ENCODE results near the gene CYP46A1.
A peak's percentile ranks its signal among the peaks of the same experiment; 100 is the strongest.

The CYP46A1 gene

DNA sequence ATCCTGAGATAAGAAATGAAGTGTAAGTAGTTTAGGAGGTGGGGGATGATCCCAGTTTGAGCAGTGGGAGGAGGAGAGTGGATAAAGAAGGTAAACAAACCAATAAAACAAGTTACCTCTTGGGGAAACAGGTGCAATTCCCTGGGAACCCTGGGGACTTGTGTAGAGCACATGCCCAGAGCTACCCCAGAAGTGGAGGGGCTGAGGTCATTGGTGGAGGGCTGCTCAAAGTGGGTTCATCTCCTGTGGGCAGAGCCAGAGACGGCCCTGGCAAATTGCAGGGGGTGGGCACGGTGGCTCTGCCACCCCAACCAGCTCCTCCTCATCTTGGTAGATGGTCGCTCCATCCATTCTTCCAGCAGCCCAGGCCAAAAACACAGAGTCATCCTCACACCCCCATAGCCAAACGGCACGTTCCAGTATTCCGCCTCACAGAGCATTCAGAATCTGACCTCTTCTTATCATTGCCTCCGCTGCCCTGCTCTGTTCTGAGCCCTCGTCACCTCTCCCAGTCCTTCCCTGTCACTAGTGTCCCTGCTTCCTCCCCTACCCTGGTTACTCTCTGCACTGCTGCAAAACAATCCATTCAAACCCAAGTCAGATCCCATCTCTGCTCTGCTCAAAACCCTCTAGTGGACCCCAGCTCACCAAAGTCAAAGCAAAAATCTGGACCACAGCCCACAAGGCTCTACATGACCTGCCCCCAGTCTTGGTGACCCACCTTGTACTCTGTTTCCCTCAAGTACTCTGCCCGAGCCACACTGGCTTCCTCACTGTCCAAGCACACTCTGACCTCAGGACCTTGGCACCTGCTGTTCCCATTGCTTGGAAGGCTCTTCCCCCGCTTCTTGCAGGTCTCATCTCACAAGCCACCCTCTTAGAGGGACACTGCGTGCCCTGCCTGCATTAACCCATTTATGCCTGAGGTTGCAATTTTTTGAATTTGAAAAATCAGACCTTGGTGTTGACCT lies 5.5 kb downstream of the CYP46A1 start:
- peak; percentile 45 for DNase-seq

- DNase-seq, result peak; percentile 9
These were observed 6.5 kb downstream of the CYP46A1 start for GRCh38 chr14:99690636-99691035.

DNA sequence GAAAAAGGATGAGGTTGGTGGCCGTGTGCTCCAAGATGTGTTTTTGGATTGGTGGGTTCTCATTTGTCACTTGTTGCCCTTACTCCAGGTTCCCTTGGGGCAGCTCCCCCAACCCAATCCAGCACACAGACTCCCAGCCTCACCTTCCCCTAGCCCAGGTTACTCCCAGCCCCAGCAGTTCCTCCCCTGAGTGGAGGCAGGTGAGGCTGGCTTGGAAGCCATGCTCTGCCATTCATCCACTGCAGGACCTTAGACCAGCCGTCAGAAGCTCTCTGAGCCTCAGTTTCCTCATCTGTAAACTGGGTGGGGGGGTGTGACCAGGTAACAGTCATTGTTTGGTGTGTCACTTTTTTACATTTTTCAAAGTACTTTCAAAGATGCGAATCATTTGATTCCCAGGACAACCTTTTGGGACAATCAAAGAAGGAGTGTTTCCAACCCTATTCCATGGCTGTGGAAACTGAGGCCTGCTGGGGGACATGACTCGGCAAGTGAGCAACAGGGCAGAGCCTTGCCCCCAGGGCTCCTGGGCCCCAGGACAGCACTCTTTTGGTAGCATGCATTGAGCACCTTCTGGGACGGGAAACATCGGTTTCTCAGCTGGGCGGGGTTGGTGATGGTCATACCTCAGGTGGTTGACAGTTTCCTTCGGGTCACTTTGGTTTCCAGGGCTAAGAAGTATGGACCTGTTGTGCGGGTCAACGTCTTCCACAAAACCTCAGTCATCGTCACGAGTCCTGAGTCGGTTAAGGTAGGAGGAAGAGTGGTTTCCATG lies 7.2 kb downstream of the CYP46A1 start:
- DNase-seq, result peak; percentile 37

DNA sequence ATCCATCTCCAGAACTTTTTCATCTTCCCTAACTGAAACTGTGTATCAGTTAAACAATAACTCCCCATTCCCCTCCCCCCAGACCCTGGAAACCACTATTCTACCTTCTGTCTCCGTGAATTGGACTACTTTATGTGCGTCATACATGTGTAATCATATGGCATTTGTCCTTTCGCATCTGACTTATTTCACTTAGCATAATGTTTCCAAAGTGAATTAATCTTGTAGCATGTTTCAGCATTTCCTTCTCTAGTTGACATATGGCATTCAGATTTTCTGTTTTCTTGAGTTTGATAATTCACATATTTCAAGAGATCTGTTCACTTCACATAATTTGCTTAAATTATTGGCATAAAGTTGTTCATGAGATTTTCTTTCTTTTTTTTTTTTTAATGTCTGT lies 9.8 kb downstream of the CYP46A1 start:
- DNase-seq, result no peak

- peak; percentile 19 for DNase-seq
These were observed 12.8 kb downstream of the CYP46A1 start for GRCh38 chr14:99696929-99697328.

DNA sequence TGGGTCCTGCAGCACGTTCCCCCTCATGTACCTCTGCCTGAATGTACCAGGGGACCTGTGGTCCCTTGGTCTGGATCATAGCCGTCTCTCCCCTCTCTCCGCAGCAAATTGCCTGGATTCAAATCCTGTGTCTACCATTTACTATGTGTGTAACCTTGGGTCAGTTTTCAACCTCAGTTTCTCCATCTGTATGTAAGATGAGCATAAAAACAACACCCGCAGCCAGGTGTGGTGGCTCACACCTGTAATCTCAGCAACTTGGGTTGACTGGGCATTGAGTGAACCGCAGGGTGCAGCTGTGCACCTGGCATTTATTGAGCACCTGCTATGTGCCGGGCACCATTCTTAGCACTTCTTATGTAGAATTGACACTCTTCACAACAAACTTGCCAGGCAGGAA lies 14.1 kb downstream of the CYP46A1 start:
- DNase-seq, result peak; percentile 38

DNA sequence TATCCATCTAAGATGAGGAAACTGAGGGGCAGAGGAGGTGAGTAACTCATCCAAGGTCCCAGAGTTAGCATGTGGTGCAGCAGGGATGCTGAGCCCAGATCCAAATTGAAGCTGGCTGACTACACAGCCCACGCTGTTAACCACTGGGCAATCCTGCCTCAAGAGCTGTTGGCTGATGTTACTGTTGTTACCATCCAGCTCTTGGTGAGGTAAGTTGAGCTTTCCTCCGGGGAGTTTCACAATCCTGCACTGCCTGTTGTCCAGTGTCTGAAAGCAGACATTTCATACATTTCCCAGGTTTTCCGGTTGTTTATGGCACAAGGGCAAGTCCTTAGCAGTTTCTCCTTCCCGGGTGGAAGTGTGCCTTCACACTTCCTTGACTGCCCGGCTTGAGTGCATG lies 14.5 kb downstream of the CYP46A1 start:
- peak; percentile 26 for DNase-seq

- DNase-seq, result no peak
These were observed 15.1 kb downstream of the CYP46A1 start for GRCh38 chr14:99699085-99699760.

DNA sequence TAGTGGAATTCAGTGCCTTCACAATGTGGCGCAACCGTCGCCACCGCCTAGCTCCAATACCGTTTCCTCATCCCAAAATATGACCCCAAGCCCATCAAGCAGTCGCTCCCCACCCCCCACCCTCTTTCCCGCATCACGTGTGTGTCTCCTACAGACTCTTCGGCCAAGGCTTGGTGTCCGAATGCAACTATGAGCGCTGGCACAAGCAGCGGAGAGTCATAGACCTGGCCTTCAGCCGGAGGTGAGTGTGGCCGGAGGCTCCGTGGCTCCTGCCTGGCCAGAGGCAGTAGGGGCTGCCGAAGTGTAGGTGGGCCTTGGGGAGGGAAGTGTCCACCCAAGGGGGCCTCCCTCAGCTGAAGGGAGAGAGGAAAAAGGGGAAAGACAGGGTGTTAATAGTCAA lies 15.8 kb downstream of the CYP46A1 start:
- peak; percentile 35 for DNase-seq

GRCh38 chr14:99700379-99700778 lies 16.3 kb downstream of the CYP46A1 start:
- no peak for DNase-seq

DNA sequence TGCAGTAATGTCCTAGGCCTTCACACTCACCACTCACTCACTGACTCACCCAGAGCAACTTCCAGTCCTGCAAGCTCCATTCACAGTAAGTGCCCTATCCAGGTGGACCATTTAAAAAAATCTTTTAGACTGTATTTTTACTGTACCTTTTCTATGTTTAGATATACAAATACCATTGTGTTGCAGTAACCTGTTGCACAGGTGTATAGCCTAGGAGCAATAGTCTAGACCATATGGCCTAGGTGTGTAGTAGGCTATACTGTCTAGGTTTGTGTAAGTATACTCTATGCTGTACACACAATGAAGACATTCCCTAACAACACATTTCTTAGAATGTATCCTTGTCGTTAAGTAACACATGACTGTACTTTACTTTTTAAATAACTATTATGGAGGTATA lies 17.2 kb downstream of the CYP46A1 start:
- DNase-seq, result no peak

DNA sequence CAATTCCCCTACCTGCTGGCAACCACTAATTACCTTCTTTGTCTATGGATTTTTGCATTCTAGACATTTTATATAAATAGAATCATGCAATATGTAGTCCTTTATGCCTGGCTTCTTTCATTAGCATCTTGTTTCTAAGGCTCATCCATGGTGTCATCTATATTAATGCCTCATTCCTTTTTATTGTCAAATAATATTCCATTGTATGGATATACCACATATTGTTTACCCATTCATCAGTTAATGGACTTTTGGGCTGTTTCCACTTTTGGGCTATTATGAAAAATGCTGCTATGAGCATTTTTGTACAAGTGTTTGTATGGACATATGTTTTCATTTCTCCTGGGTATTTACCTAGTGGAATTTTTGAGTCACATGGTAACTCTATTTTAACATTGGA lies 18.0 kb downstream of the CYP46A1 start:
- DNase-seq, result no peak

DNA sequence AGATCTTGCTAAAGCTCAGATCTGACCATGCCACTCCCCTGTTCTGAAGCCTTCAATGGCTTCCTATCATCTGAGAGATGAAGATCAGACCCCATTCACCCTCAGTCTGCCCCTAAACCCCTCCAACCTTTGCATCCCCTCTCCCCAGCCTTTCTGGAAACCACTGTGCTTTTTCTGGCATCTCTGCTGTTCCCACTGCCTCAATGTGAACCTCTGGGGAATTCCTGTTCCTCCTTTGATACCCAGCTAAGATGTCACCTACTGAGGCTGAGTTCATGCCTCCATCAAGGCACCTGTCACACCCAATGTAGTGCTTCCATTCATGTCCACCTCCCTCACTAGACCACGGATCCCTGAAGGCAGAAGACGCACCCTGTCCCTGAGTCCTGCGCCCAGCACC lies 19.3 kb downstream of the CYP46A1 start:
- peak; percentile 4 for DNase-seq

DNA sequence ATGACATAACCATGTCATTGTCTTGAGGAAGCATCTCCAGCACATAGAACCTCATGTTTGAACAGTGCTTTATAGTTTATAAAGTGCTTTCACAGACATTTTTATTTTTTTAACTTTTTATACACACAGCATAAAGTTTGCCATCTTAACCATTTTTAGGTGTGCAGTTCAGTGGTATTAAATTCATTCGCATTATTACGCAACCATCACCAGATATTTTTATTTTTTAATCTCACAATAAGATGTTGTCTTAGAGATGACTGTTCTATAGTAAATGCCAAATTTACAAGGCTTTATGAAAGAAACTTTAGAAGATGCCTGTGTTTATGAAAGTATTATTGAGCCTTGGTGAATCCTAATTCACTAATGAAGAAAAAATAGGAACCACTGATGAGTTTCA lies 19.9 kb downstream of the CYP46A1 start:
- no peak for DNase-seq

DNA sequence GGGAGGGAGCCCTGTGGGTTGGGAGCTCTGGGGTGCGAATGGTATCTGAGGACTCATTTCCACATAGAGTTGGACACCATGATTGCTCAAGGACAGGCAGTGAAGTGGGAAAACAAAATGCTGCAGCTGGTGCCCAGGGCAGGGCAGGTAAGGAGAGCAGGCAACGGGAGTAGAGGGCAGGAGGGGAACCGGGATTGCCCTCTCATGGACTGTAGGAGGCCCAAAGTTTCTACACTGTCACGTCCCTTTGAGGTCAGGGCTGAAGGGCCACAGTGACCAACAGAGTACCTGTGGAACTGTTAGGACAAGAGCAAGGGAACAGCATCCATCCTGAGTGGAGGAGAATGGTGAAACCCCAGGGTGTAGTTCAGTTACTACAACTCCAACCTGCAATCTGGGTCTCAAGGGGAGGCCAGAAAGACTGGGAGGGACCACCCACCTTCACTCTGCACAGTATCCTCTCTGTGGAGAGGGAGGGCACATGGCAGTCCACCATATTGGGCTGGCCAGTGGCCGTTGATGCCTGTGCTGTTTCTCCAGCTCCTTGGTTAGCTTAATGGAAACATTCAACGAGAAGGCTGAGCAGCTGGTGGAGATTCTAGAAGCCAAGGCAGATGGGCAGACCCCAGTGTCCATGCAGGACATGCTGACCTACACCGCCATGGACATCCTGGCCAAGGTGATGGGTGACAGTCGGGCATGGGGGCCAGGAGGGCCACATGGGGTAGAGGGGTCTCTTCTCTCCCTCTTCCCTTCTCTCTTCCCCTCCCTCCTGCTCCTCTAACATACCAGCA lies 22.2 kb downstream of the CYP46A1 start:
- no peak for DNase-seq

DNA sequence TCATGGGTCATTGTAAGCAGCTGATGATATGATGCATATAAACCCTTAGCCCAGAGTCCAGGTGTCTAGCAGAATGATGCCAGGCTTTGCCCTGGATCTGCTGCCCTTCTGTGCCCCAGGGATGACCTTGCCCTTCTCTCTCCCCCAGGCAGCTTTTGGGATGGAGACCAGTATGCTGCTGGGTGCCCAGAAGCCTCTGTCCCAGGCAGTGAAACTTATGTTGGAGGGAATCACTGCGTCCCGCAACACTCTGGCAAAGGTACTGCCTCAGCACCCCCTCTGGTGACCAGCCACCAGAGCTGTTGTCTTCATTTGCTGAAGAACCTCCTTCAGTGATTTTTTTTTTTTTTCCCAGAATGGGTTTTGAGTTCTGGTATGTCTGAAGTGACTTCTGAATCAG lies 23.3 kb downstream of the CYP46A1 start:
- no peak for DNase-seq

DNA sequence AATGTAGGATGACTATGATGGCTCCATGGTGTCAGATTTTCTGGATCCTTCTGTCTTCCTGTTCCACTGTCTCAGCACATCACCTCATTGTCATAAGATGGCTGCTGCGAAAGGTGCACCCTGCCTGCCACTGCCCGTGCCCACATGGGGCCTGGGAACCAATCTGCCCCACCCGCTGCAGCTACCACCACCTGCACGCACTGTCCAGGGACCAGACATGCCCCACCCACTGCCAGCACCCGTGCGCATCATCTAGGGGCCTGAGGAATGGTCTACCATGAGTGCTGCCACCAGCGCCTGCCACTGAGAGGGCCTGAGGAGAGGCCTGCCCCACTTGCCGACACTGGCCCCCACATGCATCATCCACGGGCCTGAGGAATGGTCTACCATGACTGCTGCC lies 23.8 kb downstream of the CYP46A1 start:
- no peak for DNase-seq

- DNase-seq, result no peak
These were observed 24.4 kb downstream of the CYP46A1 start for GRCh38 chr14:99708449-99708848.

GRCh38 chr14:99713972-99714371 lies 29.9 kb downstream of the CYP46A1 start:
- no peak for DNase-seq

DNA sequence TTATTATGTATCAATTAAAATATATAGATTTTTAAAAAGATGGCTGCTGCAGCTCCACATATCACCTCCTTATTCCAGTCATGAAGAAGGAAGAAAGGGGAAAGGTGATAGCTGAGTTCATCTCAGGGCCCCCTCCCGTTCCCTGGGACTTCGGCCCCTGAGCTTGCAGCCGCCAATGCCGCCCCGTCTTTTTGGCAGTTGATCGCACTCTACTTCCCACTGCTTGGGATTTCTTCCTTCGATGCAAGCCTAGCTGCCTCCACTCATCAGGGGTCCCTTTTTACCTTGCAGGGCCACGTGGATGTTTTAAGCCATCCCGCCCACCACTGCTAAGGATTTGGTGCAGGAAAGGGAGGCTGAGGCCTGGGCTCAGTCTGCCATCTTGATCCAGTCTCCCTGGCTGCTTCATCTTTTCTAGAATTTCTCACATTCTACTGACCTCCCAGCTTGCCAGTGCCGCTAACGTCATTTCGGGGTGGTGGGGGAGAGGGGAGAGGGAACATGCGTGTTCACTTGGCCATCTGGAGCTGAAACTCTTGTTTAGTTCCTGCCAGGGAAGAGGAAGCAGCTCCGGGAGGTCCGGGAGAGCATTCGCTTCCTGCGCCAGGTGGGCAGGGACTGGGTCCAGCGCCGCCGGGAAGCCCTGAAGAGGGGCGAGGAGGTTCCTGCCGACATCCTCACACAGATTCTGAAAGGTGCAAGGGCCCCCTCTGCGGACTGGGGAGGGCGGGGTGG lies 31.3 kb downstream of the CYP46A1 start:
- DNase-seq, result no peak

DNA sequence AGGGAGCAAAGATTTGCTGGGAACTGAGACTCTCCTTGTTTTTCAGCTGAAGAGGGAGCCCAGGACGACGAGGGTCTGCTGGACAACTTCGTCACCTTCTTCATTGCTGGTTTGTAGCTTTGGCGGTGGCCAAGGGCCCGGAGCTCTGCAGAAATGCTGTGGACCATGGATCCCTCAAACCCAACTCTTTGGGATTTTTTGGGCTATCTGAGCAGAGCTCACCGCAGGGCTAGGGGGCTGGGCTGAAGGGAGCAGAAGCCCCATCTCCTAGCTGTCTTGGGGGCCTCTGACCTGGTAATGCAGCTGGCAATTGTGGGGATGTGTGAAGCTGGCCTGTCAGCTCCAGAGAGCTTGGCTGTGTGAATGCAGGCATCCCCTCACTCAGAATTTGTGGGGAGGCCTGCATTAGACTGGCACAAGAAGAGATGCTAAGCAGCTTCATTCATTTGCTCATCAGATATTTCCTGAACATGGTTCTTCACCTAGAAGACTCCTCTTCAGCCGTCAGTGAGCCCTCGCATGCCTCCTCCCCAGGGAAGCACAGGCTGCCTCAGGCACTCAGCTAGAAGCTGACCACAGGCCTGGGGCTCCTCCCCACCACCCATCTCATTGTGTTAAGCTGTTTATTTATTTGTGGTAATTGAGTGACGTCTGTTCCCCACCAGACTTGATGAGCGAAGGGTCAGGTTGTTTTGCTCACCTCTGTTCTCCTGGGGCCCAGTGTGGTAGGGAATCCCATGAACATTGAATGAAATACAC lies 32.2 kb downstream of the CYP46A1 start:
- DNase-seq, result no peak

All from islet precursor cell (in vitro differentiated cells).